Gastrocnemius medialis (tissue), 4 donors: ENCODE results near the gene ADNP. TPM values are rescaled to one million over a fixed set of nuclear protein-coding genes. Genes with fewer than 3 reads are reported as not detected.

Source experiments
- ATAC-seq, 2 donors: fragments of 150-250 bp; one replicate each; pipeline ENCODE4 v1.9.1; 2016
- DNase-seq, 2 donors: peaks; one replicate each; pipeline ENCODE4 v3.0.0-alpha.2; 2019
- H3K27ac ChIP-seq, 4 donors: fragments of 200-600 bp; sonication (generic); 1 replicate in 1 of 4; 2 replicates in 3 of 4; pipeline ENCODE4 v1.5.1; 2016 to 2018; ENCODE audit warnings: mild to moderate bottlenecking in 2 of 4, moderate library complexity in 1 of 4
- H3K27me3 ChIP-seq, 3 donors: fragments of 200-600 bp; sonication (generic) in 2 of 3; 1 replicate in 1 of 3; 2 replicates in 2 of 3; pipeline versions ENCODE4 v1.5.1 to v1.6.0; 2016 to 2019; ENCODE audit warnings: mild to moderate bottlenecking in 1 of 3, moderate library complexity in 1 of 3
- H3K36me3 ChIP-seq, 2 donors: fragments of 200-600 bp; sonication (generic) in 1 of 2; one replicate each; pipeline ENCODE4 v1.5.1; 2017 to 2018
- H3K4me1 ChIP-seq, 2 donors: fragments of 200-600 bp; sonication (generic) in 1 of 2; one replicate each; pipeline ENCODE4 v1.5.1; 2016 to 2017; ENCODE audit warnings: mild to moderate bottlenecking in 2 of 2
- H3K4me3 ChIP-seq, 4 donors: fragments of 200-600 bp; sonication (generic) in 3 of 4; 1 replicate in 1 of 4; 2 replicates in 3 of 4; pipeline ENCODE4 v1.5.1; 2016 to 2019; ENCODE audit warnings: mild to moderate bottlenecking in 2 of 4
- H3K9me3 ChIP-seq, 3 donors: fragments of 200-600 bp; sonication (generic) in 2 of 3; 1 replicate in 1 of 3; 2 replicates in 2 of 3; pipeline ENCODE4 v1.5.1; 2016 to 2019
- POLR2A ChIP-seq, 2 donors: fragments of 450-650 bp; IDR thresholded peaks; one replicate each; pipeline ENCODE4 v1.6.1; 2017; ENCODE audit warnings: antibody characterized with exemption in 2 of 2, mild to moderate bottlenecking in 2 of 2, moderate library complexity in 2 of 2
- in situ Hi-C, 4 donors: fragments of 200-750 bp; cut with MboI; loops; one replicate each; pipeline versions ENCODE4 v1.15.0 to v1.8.0; 2017; ENCODE audit warnings: low sequenced_read_pairs in 4 of 4
- intact Hi-C: fragments of 100-400 bp; cut with DNase I; formaldehyde crosslinking; loops from one replicate; pipeline ENCODE4 v1.15.1; 2023; ENCODE audit warnings: low total_unique reads
- total RNA-seq, 4 donors: library from RNA; depleted of rRNA; stranded (reverse); fragments of >200 nt; gene quantifications; one replicate each; pipeline versions ENCODE4 v1.1.0 to v1.2.3, GENCODE V29; 2016
- TF ChIP-seq, protein P1 (sequence below), 5 experiments: fragments of 450-650 bp in 3 of 5; fragments of 200-600 bp in 2 of 5; sonication (generic) in 2 of 5; IDR thresholded peaks in 4 of 5; conservative IDR thresholded peaks in 1 of 5; 1 replicate in 4 of 5; 2 replicates in 1 of 5; pipeline ENCODE4 v1.5.1; 2016 to 2019; ENCODE audit warnings: antibody characterized with exemption in 5 of 5, mild to moderate bottlenecking in 3 of 5, moderate library complexity in 3 of 5

ADNP gene
- total RNA-seq, 4 donors from 2014 or later, result 24.0 to 35.4 (median 31.5) TPM

GRCh38 chr20:50933589-50933988 is 2.4 kb upstream of the ADNP start:
- DNase-seq, result no peak
- Histone ChIP-seq H3K27ac (no peak overlapping the region), H3K36me3 (peaks cover 0 to 30% of the 10 kb centered on the region in 2 donors), H3K9me3 (no peaks in the 10 kb centered on the region), H3K4me1 (peaks cover 11 to 18% of the 10 kb centered on the region in 2 donors), H3K4me3 (no peak overlapping the region), H3K27me3 (no peaks in the 10 kb centered on the region)
- intact Hi-C loops (loop anchor here (10.0 kb wide), 1 partner anchor 999 kb away; the partner anchor contains the start of gene RNF114), in situ Hi-C loops (loop anchor here in 3 of 4 donors (10.0 kb wide), 1 partner anchor 139 kb away; the partner anchor contains the start of gene BCAS4 (in 3 of the 3))
- no peak for ATAC-seq
- TF ChIP-seq, protein P1, sequence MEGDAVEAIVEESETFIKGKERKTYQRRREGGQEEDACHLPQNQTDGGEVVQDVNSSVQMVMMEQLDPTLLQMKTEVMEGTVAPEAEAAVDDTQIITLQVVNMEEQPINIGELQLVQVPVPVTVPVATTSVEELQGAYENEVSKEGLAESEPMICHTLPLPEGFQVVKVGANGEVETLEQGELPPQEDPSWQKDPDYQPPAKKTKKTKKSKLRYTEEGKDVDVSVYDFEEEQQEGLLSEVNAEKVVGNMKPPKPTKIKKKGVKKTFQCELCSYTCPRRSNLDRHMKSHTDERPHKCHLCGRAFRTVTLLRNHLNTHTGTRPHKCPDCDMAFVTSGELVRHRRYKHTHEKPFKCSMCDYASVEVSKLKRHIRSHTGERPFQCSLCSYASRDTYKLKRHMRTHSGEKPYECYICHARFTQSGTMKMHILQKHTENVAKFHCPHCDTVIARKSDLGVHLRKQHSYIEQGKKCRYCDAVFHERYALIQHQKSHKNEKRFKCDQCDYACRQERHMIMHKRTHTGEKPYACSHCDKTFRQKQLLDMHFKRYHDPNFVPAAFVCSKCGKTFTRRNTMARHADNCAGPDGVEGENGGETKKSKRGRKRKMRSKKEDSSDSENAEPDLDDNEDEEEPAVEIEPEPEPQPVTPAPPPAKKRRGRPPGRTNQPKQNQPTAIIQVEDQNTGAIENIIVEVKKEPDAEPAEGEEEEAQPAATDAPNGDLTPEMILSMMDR (IDR thresholded peaks at IDR 0.05 in 4 of 5, conservative IDR thresholded peaks at IDR 0.05 in 1 of 5), result no peak
- TF ChIP-seq POLR2A (IDR thresholded peaks at IDR 0.05), result no peak

- Histone ChIP-seq H3K9me3 (no peaks in the 10 kb centered on the region), H3K27me3 (no peaks in the 10 kb centered on the region), H3K36me3 (peaks cover 0 to 29% of the 10 kb centered on the region in 2 donors), H3K27ac (peak overlapping the region in 1 of 4 donors; percentile 99), H3K4me1 (peaks cover 19 to 26% of the 10 kb centered on the region in 2 donors), H3K4me3 (no peak overlapping the region)
- ATAC-seq, result no peak
- in situ Hi-C loops (loop anchor here in 3 of 4 donors (10.0 kb wide), 1 partner anchor 138 kb away; the partner anchor contains the start of gene BCAS4 (in 3 of the 3)), intact Hi-C loops (loop anchor here (10.0 kb wide), 1 partner anchor 998 kb away; the partner anchor contains the start of gene RNF114)
- no peak for DNase-seq
- TF ChIP-seq, protein P1 (IDR thresholded peaks at IDR 0.05 in 4 of 5, conservative IDR thresholded peaks at IDR 0.05 in 1 of 5), result no peak
- no peak for TF ChIP-seq POLR2A (IDR thresholded peaks at IDR 0.05)
These were observed 1.5 kb upstream of the ADNP start for GRCh38 chr20:50932691-50933280.

DNA sequence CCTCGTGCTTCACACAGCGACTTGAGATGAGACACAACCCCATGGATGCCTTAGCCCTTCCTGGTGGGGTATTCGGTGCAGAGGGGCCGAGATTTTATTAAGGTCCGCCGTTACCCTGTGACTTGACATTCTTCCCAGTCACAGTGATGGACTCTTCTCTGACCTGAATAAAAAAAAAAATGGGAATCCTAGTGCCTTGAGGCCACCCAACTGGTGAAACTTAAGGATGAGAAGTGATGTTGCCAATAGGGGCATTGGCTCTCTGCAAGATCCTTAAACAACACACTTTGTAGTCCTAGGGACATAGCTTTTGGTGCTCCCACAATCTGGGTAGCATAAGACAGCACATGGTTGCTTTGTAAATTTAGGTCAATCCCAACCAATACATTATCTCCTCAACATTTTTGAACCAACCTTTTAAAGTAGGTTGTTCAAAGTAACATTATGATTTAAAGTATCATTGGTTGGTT is 814 bp upstream of the ADNP start:
- Histone ChIP-seq H3K4me3 (peak overlapping the region; percentile 59 to 87 (median 74)), H3K27ac (peak overlapping the region; percentile 88 to 99 (median 96)), H3K27me3 (no peaks in the 10 kb centered on the region), H3K9me3 (no peaks in the 10 kb centered on the region), H3K36me3 (peaks cover 0 to 29% of the 10 kb centered on the region in 2 donors), H3K4me1 (peaks cover 26 to 32% of the 10 kb centered on the region in 2 donors)
- no peak for DNase-seq
- peak in 1 of 2 donors; percentile 8 for ATAC-seq
- in situ Hi-C loops, result loop anchor here in 3 of 4 donors (10.0 kb wide), 1 partner anchor 137 kb away; the partner anchor contains the start of gene BCAS4 (in 3 of the 3)
- TF ChIP-seq, protein P1 (IDR thresholded peaks at IDR 0.05 in 4 of 5, conservative IDR thresholded peaks at IDR 0.05 in 1 of 5), result no peak
- no peak for TF ChIP-seq POLR2A (IDR thresholded peaks at IDR 0.05)
- intact Hi-C loops, result loop anchor here (10.0 kb wide), 1 partner anchor 997 kb away; the partner anchor contains the start of gene RNF114

DNA sequence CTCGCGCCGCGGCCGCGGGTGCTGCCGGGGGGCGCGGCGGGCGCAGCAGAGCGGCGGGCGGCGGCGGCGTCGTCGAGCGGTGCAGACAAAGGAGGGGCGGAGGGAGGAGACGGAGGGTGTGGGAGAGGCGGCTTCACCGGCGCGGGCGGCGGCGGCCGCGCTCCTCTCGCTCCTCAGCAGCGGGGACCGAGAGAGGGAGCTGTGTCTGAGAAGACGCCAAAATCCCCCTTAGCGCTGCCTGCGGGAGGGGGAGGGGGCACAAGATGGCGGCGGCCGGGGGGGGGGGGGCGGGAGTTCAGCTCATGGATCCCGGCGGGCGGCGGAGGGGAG is 296 bp downstream of the ADNP start:
- in situ Hi-C loops (loop anchor here in 3 of 4 donors (10.0 kb wide), 1 partner anchor 136 kb away; the partner anchor contains the start of gene BCAS4 (in 3 of the 3)), intact Hi-C loops (loop anchor here (1.0 to 10.0 kb wide), 2 partner anchors 27 to 996 kb away; partner anchors contain the start of genes DPM1, MOCS3 and RNF114)
- Histone ChIP-seq H3K27me3 (no peaks in the 10 kb centered on the region), H3K4me3 (peak overlapping the region; percentile 59 to 87 (median 74)), H3K36me3 (peaks cover 0 to 24% of the 10 kb centered on the region in 2 donors), H3K4me1 (peaks cover 27 to 43% of the 10 kb centered on the region in 2 donors), H3K9me3 (no peaks in the 10 kb centered on the region), H3K27ac (peak overlapping the region; percentile 88 to 99 (median 96))
- no peak for TF ChIP-seq POLR2A (IDR thresholded peaks at IDR 0.05)
- TF ChIP-seq, protein P1 (IDR thresholded peaks at IDR 0.05 in 4 of 5, conservative IDR thresholded peaks at IDR 0.05 in 1 of 5), result no peak
- DNase-seq, result no peak
- peak; percentile 37 for ATAC-seq
